RWPE2 (cell line): ENCODE results near the gene IGFLR1.
A peak's percentile ranks its signal among the peaks of the same experiment; 100 is the strongest.

Experiments
- ATAC-seq: fragments of 200-7000 bp; cut with Tn5 transposase; 3 replicates; pipeline ENCODE4 v1.9.1; 2021; ENCODE audit warnings: low read depth
- DNase-seq: peaks from one replicate; pipeline ENCODE4 v3.0.0-alpha.2; 2020; ENCODE audit warnings: low spot score
- H3K27ac ChIP-seq: fragments of 450-650 bp; 2 replicates; pipeline ENCODE4 v1.5.1; 2017; ENCODE audit warnings: mild to moderate bottlenecking; ENCODE audit not compliant: poor library complexity, severe bottlenecking
- H3K27me3 ChIP-seq: fragments of 250-450 bp; sonication (Bioruptor Pico); 2 replicates; pipeline ENCODE4 v1.5.1; 2021; ENCODE audit warnings: mild to moderate bottlenecking, moderate library complexity; ENCODE audit not compliant: insufficient read depth, poor library complexity, severe bottlenecking
- H3K36me3 ChIP-seq: fragments of 250-450 bp; sonication (Bioruptor Pico); 2 replicates; pipeline ENCODE4 v1.5.1; 2020; ENCODE audit warnings: low read depth, mild to moderate bottlenecking, moderate library complexity
- H3K4me1 ChIP-seq: fragments of 250-450 bp; sonication (Bioruptor Pico); 2 replicates; pipeline ENCODE4 v1.5.1; 2021; ENCODE audit warnings: mild to moderate bottlenecking, moderate library complexity; ENCODE audit not compliant: insufficient read depth, poor library complexity, severe bottlenecking
- H3K4me3 ChIP-seq: fragments of 250-450 bp; sonication (Bioruptor Pico); 2 replicates; pipeline ENCODE4 v1.5.1; 2021; ENCODE audit warnings: mild to moderate bottlenecking, moderate library complexity; ENCODE audit not compliant: severe bottlenecking
- H3K9me3 ChIP-seq: fragments of 250-450 bp; sonication (Bioruptor Pico); 2 replicates; pipeline ENCODE4 v1.5.1; 2021; ENCODE audit warnings: mild to moderate bottlenecking, moderate library complexity; ENCODE audit not compliant: severe bottlenecking
- CTCF ChIP-seq: fragments of 450-650 bp; IDR thresholded peaks from one replicate; pipeline ENCODE4 v1.5.1; 2017; ENCODE audit warnings: mild to moderate bottlenecking, moderate library complexity; ENCODE audit not compliant: poor library complexity, severe bottlenecking

IGFLR1 gene

GRCh38 chr19:35746531-35746930 is 4.3 kb upstream of the IGFLR1 start:
- Histone ChIP-seq H3K4me1 (no peaks in the 10 kb centered on the region), H3K4me3 (peak overlapping the region; percentile 70)

GRCh38 chr19:35746087-35746462 is 3.8 kb upstream of the IGFLR1 start:
- no peak for DNase-seq

More at GRCh38 chr19:35746531-35746930, 4.3 kb upstream of the IGFLR1 start:
- ATAC-seq (no peak), DNase-seq (peak; percentile 42)
- H3K27me3 ChIP-seq: no peaks in the 10 kb centered on the region
- H3K36me3 ChIP-seq: no peaks in the 10 kb centered on the region
- TF ChIP-seq CTCF: no peak
- H3K27ac ChIP-seq: no peak overlapping the region
- H3K9me3 ChIP-seq: no peaks in the 10 kb centered on the region

GRCh38 chr19:35745328-35746086 is 3.3 kb upstream of the IGFLR1 start, which contains the start of the genes PSENEN and U2AF1L4:
PSENEN (plus strand) TSS chr19:35745651; CDS start chr19:35745931, 280 bp downstream.
U2AF1L4 (minus strand) TSS chr19:35745418; CDS start chr19:35745391, 27 bp downstream.
- Histone ChIP-seq H3K4me1 (no peaks in the 10 kb centered on the region), H3K4me3 (peak within 1 kb of the TSS; percentile 70), H3K27ac (peak within 1 kb of the TSS; percentile 82)

More at GRCh38 chr19:35746087-35746462, 3.8 kb upstream of the IGFLR1 start:
- H3K36me3 ChIP-seq: no peaks in the 10 kb centered on the region
- no peaks in the 10 kb centered on the region for H3K27me3 ChIP-seq
- H3K9me3 ChIP-seq: no peaks in the 10 kb centered on the region
- no peaks in the 10 kb centered on the region for H3K4me1 ChIP-seq
- no peak for TF ChIP-seq CTCF
- ATAC-seq: no peak
- peak overlapping the region; percentile 70 for H3K4me3 ChIP-seq
- peak overlapping the region; percentile 82 for H3K27ac ChIP-seq

GRCh38 chr19:35744430-35745327 is 2.4 kb upstream of the IGFLR1 start:
- peak; percentile 51 for ATAC-seq
- TF ChIP-seq CTCF: peak; percentile 35

More at GRCh38 chr19:35745328-35746086, 3.3 kb upstream of the IGFLR1 start, which contains the start of the genes PSENEN and U2AF1L4:
- Histone ChIP-seq H3K36me3 (no peaks in the 10 kb centered on the region), H3K27me3 (no peaks in the 10 kb centered on the region), H3K9me3 (no peaks in the 10 kb centered on the region)
- peak; percentile 95 for DNase-seq
- peak; percentile 52 for ATAC-seq
- TF ChIP-seq CTCF: no peak

More at GRCh38 chr19:35744430-35745327, 2.4 kb upstream of the IGFLR1 start:
- peak overlapping the region; percentile 82 for H3K27ac ChIP-seq
- peak overlapping the region; percentile 70 for H3K4me3 ChIP-seq
- H3K4me1 ChIP-seq: no peaks in the 10 kb centered on the region
- no peaks in the 10 kb centered on the region for H3K36me3 ChIP-seq
- no peaks in the 10 kb centered on the region for H3K9me3 ChIP-seq
- peak; percentile 96 for DNase-seq
- H3K27me3 ChIP-seq: no peaks in the 10 kb centered on the region
